ENCODE results near the gene MTARC2. TPM values are rescaled to one million over a fixed set of nuclear protein-coding genes. Genes with fewer than 3 reads are reported as not detected.

Gene MTARC2
- polyA plus RNA-seq, 1 of the 3 experiments (the other 2 are of a cell fraction): 6.1 TPM

GRCh38 chr1:220786057-220786336 lies 37.9 kb downstream of the MTARC2 start:
- peak overlapping the region in 1 of 2 experiments; percentile 83; a peak in 2 of 4 replicates for H3K27ac ChIP-seq (ENCODE audit: low read depth in 2 of 2, low read length in 1 of 2)
- ChIA-PET CTCF (interaction anchor here (0.7 to 7.6 kb wide), 10 partner anchors 9 to 490 kb away, joined by 3 to 63 read pairs (median 6); partner anchors contain the start of genes C1orf115 and MTARC2), POLR2A (interaction anchor here (1.0 to 1.4 kb wide), 5 partner anchors 18 to 587 kb away, joined by 3 to 5 read pairs (median 3); partner anchors contain the start of gene MTARC2)
- peak overlapping the region in 1 of 2 experiments; percentile 73; a peak in 3 of 4 replicates for H3K4me3 ChIP-seq (ENCODE audit: low read depth in 2 of 2, low read length in 1 of 2)
- H3K9me3 ChIP-seq: no peaks in the 10 kb centered on the region
- WGBS (ENCODE audit: low lambda C conversion rate): 70% methylated on average over 3 of the region's 13 CpGs
- peaks cover 0 to 18% of the 10 kb centered on the region in 2 experiments for H3K36me3 ChIP-seq (replicated peaks in 1 of 2; ENCODE audit: control insufficient read depth in 1 of 2, insufficient read depth in 2 of 2, low read length in 1 of 2)
- no peaks in the 10 kb centered on the region for H3F3A ChIP-seq (replicated peaks; ENCODE audit: insufficient read depth)
- no peaks in the 10 kb centered on the region for H3K27me3 ChIP-seq (ENCODE audit: insufficient read depth)
- no peak overlapping the region for H2AFZ ChIP-seq (ENCODE audit: low read depth)
- peaks cover 0 to 25% of the 10 kb centered on the region in 2 experiments; a peak in 2 of 4 replicates for H3K4me1 ChIP-seq (ENCODE audit: control insufficient read depth in 1 of 2, insufficient read depth in 2 of 2, low read depth in 1 of 2, low read length in 1 of 2)
- TF ChIP-seq RAD21 (IDR thresholded peaks at IDR 0.05; ENCODE audit: low read length): no peak
- TF ChIP-seq SIN3A (IDR thresholded peaks at IDR 0.05; ENCODE audit: borderline replicate concordance, low read depth, low read length): no peak
- no peak for TF ChIP-seq CTCF (IDR thresholded peaks at IDR 0.05)
- TF ChIP-seq GATA2 (CRISPR knock-in tag; IDR thresholded peaks at IDR 0.05): no peak
- no peak for TF ChIP-seq NFIC (IDR thresholded peaks at IDR 0.05; ENCODE audit: borderline replicate concordance)
- TF ChIP-seq ELF1 (IDR thresholded peaks at IDR 0.05): no peak
- TF ChIP-seq PBX3 (IDR thresholded peaks at IDR 0.05): no peak
- no peak for TF ChIP-seq JUND (IDR thresholded peaks at IDR 0.05)
- TF ChIP-seq FOSL2 (IDR thresholded peaks at IDR 0.05; ENCODE audit: borderline replicate concordance, low read depth): no peak
- no peak for TF ChIP-seq FOXM1 (IDR thresholded peaks at IDR 0.05; ENCODE audit: low read depth)
- TF ChIP-seq MXI1 (IDR thresholded peaks at IDR 0.05; ENCODE audit: low read depth, low read length): no peak
- TF ChIP-seq TCF12 (IDR thresholded peaks at IDR 0.05): no peak
- H3K9me2 ChIP-seq: no peaks in the 10 kb centered on the region
- H4K20me1 ChIP-seq (ENCODE audit: insufficient read depth): no peaks in the 10 kb centered on the region
- no peak overlapping the region for H3K9ac ChIP-seq
- no peak for DNase-seq
- no peaks in the 10 kb centered on the region for H3K79me2 ChIP-seq (ENCODE audit: insufficient read depth)
- H3K4me2 ChIP-seq: peak overlapping the region; percentile 77; the same call in 1 of the 2 replicates

- 19% methylated on average over 11 of the region's 56 CpGs for WGBS (ENCODE audit: low lambda C conversion rate)
- Histone ChIP-seq H3K9me2 (no peaks in the 10 kb centered on the region), H3K9me3 (no peaks in the 10 kb centered on the region), H3K4me2 (peak within 1 kb of the TSS; percentile 77), H3K4me1 (ENCODE audit: control insufficient read depth in 1 of 2, insufficient read depth in 2 of 2, low read depth in 1 of 2, low read length in 1 of 2) (peaks cover 0 to 30% of the 10 kb centered on the region in 2 experiments; a peak in 2 of 4 replicates), H3K9ac (peak within 1 kb of the TSS; percentile 55; the same call in 1 of the 2 replicates), H3K4me3 (ENCODE audit: low read depth in 2 of 2, low read length in 1 of 2) (peak within 1 kb of the TSS; percentile 68 to 73), H3K27me3 (ENCODE audit: insufficient read depth) (no peaks in the 10 kb centered on the region), H3K36me3 (replicated peaks in 1 of 2; ENCODE audit: control insufficient read depth in 1 of 2, insufficient read depth in 2 of 2, low read length in 1 of 2) (peaks cover 0 to 18% of the 10 kb centered on the region in 2 experiments), H3K79me2 (ENCODE audit: insufficient read depth) (no peaks in the 10 kb centered on the region), H3F3A (replicated peaks; ENCODE audit: insufficient read depth) (no peaks in the 10 kb centered on the region), H3K27ac (ENCODE audit: low read depth in 2 of 2, low read length in 1 of 2) (peak within 1 kb of the TSS in 1 of 2 experiments; percentile 83; a peak in 2 of 4 replicates), H2AFZ (ENCODE audit: low read depth) (peak within 1 kb of the TSS; percentile 79; the same call in 1 of the 2 replicates), H4K20me1 (ENCODE audit: insufficient read depth) (no peaks in the 10 kb centered on the region)
- peak; percentile 95 for DNase-seq
- ChIA-PET POLR2A (interaction anchor here (0.5 to 1.4 kb wide), 8 partner anchors 10 to 746 kb away, joined by 3 to 5 read pairs (median 3); partner anchors contain the start of gene MTARC2), CTCF (interaction anchor here (0.7 to 7.6 kb wide), 11 partner anchors 8 to 490 kb away, joined by 3 to 63 read pairs (median 6); partner anchors contain the start of genes C1orf115 and MTARC2)
- TF ChIP-seq, protein P1, sequence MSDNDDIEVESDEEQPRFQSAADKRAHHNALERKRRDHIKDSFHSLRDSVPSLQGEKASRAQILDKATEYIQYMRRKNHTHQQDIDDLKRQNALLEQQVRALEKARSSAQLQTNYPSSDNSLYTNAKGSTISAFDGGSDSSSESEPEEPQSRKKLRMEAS (IDR thresholded peaks at IDR 0.05; ENCODE audit: low read depth): peak; percentile 48; the same call in 1 of the 2 replicates
- TF ChIP-seq FOXJ3 (CRISPR knock-in tag; IDR thresholded peaks at IDR 0.05) (peak; percentile 44), NFIC (IDR thresholded peaks at IDR 0.05; ENCODE audit: borderline replicate concordance) (peak; percentile 77), MXI1 (IDR thresholded peaks at IDR 0.05; ENCODE audit: low read depth, low read length) (peak; percentile 57; the same call in 1 of the 2 replicates), EZH2phosphoT487 (IDR thresholded peaks at IDR 0.05; ENCODE audit: borderline replicate concordance, low read depth) (no peak), FOSL2 (IDR thresholded peaks at IDR 0.05; ENCODE audit: borderline replicate concordance, low read depth) (no peak), CTCF (IDR thresholded peaks at IDR 0.05) (0 out of 2 replicates have a peak, but pooled peaks have one; percentile 13), CHD2 (IDR thresholded peaks at IDR 0.05; ENCODE audit: low read length, partially characterized antibody) (peak; percentile 43), NRF1 (IDR thresholded peaks at IDR 0.05; ENCODE audit: low read depth, low read length) (peak; percentile 16; the same call in 1 of the 2 replicates), RFX5 (IDR thresholded peaks at IDR 0.05; ENCODE audit: low read length) (no peak)
These were observed 38.4 kb downstream of the MTARC2 start, which contains the start of gene MTARC1 for GRCh38 chr1:220786337-220787068. MTARC1 (plus strand) TSS chr1:220786913; CDS start chr1:220786945, 32 bp downstream.
